Cardiac fibroblast (primary cell): ENCODE data around the gene PRKCA.

Source experiments
- DNase-seq, 2 donors: peaks; one replicate each; pipeline versions ENCODE4 v3.0.0 to v3.0.0-alpha.2; 2010; ENCODE audit warnings: low read depth in 2 of 2
- H3K4me3 ChIP-seq, 2 donors: replicated peaks in 1 of 2; 1 replicate in 1 of 2; 2 replicates in 1 of 2; pipeline ENCODE4 v1.5.1; 2011; ENCODE audit warnings: low read depth in 2 of 2, low read length in 2 of 2, mild to moderate bottlenecking in 2 of 2, moderate library complexity in 1 of 2
- TF ChIP-seq, protein P1 (sequence below): IDR thresholded peaks from one replicate; pipeline ENCODE4 v1.5.1; 2011; ENCODE audit warnings: low read depth, mild to moderate bottlenecking, low read length, inconsistent platforms

The PRKCA gene

DNA sequence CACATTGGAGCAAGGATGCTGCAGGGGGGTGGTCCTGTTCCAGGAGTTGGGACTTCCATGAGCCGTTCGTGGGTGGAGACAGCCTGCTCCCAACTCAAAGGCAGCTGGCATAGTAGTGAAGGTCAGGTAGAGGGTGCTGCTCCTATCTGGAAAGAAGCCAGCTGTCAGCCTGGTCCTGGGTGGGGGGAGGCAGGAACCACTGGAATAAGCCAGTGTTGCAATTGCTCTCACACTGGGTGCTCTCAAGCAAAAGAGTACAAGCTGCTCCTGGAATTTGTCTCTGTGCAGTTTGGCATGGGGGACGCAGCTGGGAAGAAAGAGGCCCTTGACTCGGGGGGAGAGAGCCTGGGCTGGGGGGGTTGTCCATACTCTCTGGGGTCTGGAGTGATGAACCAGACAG is 541.2 kb downstream of the PRKCA start:
- no peak overlapping the region for H3K4me3 ChIP-seq
- no peak for DNase-seq
- TF ChIP-seq, protein P1, sequence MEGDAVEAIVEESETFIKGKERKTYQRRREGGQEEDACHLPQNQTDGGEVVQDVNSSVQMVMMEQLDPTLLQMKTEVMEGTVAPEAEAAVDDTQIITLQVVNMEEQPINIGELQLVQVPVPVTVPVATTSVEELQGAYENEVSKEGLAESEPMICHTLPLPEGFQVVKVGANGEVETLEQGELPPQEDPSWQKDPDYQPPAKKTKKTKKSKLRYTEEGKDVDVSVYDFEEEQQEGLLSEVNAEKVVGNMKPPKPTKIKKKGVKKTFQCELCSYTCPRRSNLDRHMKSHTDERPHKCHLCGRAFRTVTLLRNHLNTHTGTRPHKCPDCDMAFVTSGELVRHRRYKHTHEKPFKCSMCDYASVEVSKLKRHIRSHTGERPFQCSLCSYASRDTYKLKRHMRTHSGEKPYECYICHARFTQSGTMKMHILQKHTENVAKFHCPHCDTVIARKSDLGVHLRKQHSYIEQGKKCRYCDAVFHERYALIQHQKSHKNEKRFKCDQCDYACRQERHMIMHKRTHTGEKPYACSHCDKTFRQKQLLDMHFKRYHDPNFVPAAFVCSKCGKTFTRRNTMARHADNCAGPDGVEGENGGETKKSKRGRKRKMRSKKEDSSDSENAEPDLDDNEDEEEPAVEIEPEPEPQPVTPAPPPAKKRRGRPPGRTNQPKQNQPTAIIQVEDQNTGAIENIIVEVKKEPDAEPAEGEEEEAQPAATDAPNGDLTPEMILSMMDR = no peak

GRCh38 chr17:66847704-66848103 is 545.3 kb downstream of the PRKCA start:
- DNase-seq = no peak
- H3K4me3 ChIP-seq = no peak overlapping the region
- TF ChIP-seq, protein P1 = no peak

GRCh38 chr17:66848496-66848895 is 546.1 kb downstream of the PRKCA start:
- TF ChIP-seq, protein P1 = no peak
- DNase-seq = no peak
- no peak overlapping the region for H3K4me3 ChIP-seq

DNA sequence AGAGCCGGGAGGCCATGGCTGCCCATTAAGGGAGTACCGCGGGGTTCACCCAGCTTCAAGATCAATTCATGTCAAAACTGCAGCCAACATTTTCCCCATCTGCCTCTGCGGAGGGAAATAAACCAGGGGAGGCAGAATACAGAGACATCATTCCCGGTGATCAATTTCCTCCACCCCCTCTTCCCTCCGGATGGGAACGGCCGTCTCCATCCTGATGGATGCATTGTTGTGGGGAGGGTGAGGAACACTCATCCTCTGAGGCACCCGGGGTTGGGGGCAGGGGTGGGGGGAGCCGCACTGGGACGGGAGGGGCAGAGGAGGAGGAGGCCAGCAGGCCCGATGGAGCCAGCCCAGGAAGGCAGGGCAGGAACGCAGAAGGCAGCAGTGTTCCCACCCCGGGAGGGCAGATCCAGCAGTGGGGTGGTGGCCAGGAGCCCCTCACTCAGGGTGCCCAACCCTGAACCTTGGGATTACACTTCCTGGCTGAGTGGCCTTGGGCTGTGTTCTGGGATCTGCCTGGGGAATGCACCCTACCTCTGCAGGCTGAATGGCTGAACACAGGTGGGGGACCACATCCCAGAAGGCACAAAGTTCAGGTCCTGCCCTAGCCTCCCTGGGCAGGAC is 546.7 kb downstream of the PRKCA start:
- DNase-seq = no peak
- TF ChIP-seq, protein P1 = no peak
- H3K4me3 ChIP-seq = no peak overlapping the region

DNA sequence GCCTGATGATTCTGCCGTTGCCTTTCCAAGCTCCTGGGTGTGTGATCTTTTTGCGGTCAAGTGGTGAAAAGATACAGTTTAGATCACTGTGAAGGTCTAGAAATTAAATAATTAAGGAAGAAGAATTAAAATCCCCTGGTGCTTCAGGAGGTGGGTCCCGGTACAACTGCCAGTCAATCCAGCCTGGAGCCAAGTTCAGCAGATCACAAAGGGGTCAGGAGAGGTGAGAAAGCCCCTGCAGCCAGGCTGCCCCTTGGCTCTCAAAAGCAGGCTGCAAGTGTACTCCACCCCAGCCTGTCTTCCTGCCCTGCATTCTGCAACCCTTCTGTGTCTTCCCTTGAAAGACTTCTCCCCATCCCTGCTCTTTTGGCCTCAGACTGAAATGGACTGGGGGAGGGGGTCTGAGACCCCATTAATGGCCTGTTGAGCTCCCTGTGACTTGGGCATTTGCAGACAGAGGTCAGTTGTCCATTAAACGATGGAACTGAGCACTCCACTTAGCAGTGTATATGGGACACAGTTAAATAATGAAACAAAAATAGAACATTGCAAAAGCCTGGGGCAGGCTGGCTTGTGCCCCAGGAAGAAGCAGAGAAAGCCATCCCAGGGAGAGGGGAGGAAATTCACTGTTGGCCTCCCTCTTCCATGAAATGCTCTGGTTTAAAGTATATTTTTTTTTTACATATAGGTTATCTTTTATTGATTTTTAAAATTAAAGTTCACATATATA is 547.6 kb downstream of the PRKCA start:
- no peak for DNase-seq
- H3K4me3 ChIP-seq = no peak overlapping the region
- TF ChIP-seq, protein P1 = no peak

- no peak overlapping the region for H3K4me3 ChIP-seq
- peak in 1 of 2 donors; percentile 6 for DNase-seq
Observed at GRCh38 chr17:66850692-66851091, 548.3 kb downstream of the PRKCA start.

More at GRCh38 chr17:66850692-66851091, 548.3 kb downstream of the PRKCA start:
- TF ChIP-seq, protein P1 = no peak
